AG08395 (cell line): ENCODE data around the gene KMT2B.
"Not testable (repeated sequence)": the region's sequence is repeated elsewhere in the genome, so short reads cannot be mapped to it uniquely, and the experiment has no call there.

Experiments
- DNase-seq: peaks from one replicate; pipeline ENCODE4 v3.0.0; 2012; ENCODE audit warnings: mixed read lengths, low spot score

The KMT2B gene

DNA sequence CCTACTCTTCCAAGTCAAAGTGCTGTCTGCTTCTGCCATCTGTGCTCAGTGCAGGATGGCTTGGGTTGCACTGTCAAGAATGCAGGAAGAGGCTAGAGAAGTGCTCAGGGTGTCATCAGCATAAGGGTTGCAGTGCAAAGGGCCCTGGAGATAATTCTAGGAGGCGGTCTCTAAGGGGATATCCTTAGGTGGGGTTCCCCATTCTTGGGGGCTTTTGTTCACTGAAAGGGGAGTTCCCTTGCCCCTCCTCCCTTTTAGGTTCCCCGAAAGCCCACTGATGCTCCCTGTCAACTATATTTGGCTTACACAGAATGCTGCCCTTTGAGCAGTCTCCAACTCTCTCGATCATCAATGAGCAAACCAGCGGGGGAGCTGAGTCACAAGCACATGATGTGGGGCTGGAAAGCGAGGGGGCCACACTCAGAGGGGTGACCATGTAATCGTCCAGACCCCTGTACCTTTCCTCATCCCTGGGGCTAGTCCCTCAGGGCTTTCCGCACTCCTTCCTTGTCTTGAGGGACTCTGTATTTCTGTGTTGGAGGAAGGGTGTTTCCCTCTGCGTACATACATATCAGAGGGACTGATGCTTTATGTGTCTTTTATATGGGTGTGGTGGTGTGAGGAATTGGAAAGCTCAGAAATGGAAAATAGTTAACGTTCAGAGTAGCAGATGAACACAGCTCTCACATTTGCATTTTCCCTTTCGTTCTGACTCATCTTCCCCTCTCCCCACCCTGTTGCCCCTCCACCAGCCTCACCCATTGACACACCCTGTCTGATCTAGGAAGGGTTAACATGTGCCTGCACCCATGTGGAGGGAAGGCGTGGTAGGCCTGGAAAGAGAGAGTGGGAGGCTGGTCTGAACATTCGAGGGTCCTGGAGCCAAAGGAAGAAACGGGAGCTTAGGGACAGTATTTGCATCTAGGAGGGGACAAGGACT, 6.7 kb upstream of the KMT2B start:
- DNase-seq: no peak

DNA sequence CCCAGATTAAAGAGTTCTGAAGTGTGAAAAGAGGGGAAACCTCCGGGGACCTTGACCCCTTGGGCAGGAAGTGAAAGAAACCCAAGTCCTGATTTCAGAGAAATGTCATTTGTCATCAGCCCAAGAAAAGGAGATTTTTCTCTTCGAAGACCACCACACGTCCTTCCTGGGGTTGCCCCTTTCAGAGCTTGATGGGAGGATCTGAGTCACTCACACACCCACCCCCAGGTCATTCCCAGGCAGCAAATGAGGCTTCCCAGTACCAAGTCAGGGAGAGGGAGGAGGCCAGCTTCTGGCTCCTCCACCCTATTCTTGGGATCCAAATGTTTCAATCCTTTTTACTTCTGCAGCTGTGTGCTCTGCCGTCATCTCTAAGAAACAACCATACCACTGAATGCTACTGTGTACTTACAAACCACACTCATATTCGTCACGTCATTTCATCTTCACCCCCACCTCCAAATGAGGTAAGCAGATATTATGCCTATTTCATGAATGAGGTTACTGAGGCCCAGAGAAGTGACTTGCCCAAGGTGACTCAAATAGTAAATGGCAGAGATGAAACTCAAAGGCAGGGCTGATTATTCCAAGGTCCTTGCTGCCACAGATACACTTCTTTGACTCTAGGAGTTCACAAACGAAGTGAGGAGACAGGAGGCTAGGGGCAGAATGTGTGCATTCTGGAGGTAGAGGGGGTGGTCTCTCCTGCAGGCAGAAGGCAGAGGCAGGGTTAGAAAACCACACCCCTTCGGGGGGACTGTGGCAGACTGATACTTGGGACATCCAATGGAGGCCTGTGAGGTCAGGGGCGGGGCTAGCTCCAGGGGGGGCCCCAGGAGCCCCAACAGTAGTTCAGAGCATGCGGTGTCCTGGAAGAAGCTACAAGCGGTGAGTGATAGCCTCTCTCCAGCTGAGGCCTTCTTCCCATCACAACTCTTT, 5.0 kb upstream of the KMT2B start:
- no peak for DNase-seq

DNA sequence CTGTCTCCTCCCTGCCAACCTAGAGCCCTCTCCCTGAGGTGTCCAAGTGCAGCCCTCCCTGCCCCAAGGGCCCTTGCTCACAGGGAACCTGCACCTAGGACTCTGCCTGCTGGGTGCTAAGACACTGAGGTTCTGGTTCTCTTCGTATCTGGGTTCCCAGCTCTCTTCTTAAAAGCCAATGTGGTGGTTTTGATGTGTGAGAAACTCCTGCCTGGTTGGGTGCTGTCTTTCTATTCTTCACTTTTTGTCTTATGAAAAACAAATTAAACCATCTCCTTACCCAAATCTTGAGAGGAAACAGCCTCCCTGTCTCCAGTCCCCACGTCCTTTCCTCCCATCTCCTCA, 4.3 kb upstream of the KMT2B start:
- DNase-seq: no peak

DNA sequence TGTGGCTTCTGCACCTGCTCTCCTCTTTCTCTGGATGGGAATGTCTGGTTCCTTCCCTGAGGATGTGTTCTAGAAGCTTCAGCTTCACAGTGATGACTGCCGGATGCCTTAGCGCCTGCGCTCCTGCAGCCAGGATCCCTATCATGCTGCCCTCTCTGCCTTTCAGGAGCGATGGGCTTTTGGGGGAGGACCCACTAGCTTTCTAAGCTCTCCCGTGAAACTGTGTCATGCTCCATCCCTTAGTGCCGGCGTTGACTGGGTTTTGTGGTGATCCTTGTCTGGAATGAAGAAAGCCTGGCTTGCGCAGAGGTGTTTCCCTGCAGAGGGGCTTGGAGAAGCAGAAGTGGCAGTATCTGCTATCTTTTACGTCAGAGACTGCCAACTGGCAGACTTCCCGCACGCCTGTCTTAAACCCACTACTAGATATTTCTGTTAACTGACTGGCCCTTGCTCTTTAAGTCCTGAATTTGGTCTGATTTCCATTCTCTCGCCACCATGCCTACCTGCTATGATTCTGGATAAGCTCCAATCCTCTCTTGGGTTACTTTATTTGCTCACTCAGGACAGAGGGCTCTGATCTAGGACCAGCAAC, 3.8 kb upstream of the KMT2B start:
- no peak for DNase-seq

DNA sequence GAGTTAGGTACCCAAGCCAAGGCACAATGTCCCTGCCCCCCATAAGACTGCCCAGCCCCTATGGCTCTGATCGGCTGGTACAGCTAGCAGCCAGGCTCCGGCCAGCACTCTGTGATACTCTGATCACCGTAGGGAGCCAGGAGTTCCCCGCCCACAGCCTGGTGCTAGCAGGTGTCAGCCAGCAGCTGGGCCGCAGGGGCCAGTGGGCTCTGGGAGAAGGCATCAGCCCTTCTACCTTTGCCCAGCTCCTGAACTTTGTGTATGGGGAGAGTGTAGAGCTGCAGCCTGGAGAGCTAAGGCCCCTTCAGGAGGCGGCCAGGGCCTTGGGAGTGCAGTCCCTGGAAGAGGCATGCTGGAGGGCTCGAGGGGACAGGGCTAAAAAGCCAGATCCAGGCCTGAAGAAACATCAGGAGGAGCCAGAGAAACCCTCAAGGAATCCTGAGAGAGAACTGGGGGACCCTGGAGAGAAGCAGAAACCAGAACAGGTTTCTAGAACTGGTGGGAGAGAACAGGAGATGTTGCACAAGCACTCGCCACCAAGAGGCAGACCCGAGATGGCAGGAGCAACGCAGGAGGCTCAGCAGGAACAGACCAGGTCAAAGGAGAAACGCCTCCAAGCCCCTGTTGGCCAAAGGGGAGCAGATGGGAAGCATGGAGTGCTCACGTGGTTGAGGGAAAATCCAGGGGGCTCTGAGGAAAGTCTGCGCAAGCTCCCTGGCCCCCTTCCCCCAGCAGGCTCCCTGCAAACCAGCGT, 3.0 kb upstream of the KMT2B start:
- no peak for DNase-seq

DNA sequence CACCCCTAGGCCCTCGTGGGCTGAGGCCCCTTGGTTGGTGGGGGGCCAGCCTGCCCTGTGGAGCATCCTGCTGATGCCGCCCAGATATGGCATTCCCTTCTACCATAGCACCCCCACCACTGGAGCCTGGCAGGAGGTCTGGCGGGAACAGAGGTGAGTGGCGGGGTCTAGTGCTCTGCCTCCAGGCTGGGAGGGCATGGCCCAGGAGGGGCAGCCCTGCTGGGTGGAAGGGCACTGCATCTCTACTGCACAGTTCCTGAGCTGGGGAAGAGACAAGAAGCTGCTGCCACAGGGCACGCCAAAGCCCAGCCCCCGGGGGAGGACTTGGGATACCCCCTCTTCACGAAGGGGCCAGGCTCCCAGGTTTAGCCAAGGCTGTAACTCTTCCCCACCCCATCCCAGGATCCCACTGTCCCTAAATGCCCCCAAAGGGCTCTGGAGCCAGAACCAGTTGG, 2.4 kb upstream of the KMT2B start:
- DNase-seq: no peak

DNA sequence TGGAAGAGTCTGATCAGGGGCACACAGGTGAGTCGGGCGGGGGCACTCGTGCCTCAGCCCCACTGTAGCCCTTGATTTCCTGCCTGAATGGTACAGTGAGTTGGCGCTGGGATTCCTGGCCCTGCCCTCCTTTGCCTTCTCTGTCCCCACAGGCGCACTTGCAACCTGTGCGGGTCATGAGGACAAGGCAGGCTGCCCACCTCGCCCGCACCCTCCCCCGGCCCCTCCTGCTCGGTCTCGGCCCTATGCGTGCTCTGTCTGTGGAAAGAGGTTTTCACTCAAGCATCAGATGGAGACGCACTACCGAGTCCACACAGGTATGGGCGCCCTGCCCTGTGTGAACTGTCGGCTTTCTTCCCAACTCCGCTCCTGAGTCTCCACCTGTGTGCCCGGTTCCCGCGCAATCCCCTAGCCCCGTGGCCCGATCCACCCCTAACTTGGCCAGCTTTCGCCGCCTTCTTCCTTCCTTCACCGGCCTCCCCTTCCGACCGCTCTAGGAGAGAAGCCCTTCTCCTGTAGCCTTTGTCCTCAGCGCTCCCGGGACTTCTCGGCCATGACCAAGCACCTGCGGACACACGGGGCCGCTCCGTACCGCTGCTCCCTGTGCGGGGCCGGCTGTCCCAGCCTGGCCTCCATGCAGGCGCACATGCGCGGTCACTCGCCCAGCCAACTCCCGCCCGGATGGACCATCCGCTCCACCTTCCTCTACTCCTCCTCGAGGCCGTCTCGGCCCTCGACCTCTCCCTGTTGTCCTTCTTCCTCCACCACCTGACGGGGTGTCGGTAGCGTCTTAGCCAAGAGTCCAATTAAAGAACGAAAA, 1.6 kb upstream of the KMT2B start:
- peak; percentile 70 for DNase-seq

DNA sequence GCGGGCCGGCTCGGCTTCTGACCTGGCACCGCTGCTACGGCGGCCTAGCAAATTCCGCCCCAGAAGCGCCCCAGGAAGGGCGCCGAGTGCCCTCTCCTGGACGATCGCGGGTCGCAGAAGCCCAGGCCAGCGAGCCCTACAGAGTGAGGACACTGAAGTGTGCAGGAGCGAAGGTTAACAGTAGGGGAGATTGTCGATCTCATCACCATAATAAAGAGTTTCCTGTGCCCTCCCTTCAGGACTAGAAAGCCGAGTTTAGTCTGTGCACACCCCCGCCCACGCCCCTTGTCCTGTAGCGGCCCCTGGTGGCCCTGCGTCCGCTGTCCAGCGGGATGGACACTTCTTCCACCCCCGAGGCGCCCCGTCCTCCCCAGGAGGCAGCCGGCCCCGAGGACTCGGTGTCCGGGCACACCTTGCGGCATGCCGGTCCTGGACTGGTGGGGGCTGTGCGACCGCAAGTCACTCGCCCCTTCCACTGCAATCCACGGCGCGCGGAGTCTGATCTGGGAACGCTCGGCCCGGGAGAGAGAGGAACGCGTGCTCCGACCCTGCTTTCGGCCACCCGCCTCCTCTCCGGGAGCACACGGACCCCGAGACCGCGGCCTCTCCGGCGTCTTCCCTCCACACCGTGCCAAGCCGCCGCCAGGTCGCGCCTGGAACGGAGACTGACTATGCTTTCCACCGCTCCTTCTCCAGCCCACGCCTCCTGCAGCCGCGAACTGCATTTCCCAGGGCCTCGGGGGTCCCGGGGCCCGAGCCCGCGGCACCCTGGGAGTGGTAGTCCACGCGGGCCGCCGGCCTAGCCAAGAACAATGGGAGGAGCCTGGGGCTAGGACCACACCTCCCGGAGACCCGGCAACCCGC, 770 bp upstream of the KMT2B start:
- DNase-seq: peak; percentile 99

DNA sequence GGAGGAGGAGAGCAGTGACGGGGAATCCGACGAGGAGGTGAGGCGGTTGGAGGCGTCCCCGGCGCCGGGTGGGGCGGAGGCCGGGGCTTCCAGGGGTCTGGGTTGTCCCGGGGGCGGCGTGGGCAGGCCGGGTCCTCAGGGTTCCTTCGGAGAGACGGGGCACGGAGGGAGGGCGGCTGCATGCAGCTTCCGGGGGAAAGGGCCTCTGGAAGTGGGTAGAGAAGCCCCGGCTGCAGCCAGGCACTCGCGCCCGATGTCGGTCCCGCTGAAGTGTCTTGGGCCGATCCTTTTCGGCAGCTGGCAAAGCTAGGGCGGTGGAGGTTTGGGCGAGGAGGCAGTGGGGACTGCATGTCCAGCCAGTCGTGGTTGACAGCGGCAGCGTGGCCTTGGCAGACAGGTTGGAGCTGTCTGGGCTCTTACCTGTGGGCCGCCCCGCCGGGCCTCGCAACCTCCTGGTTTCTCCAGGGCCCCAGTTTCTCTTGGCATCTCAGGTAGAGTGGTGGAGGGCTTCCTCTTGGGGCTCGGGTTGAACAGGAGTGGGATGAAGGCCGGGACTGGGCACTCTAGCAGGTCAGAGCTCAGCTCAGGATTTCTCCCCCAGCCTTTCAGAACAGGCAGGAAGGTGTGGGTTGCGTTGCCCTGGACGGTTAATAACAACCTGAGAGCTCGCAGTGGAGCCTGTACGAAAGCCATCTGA, 690 bp downstream of the KMT2B start:
- peak; percentile 33 for DNase-seq

DNA sequence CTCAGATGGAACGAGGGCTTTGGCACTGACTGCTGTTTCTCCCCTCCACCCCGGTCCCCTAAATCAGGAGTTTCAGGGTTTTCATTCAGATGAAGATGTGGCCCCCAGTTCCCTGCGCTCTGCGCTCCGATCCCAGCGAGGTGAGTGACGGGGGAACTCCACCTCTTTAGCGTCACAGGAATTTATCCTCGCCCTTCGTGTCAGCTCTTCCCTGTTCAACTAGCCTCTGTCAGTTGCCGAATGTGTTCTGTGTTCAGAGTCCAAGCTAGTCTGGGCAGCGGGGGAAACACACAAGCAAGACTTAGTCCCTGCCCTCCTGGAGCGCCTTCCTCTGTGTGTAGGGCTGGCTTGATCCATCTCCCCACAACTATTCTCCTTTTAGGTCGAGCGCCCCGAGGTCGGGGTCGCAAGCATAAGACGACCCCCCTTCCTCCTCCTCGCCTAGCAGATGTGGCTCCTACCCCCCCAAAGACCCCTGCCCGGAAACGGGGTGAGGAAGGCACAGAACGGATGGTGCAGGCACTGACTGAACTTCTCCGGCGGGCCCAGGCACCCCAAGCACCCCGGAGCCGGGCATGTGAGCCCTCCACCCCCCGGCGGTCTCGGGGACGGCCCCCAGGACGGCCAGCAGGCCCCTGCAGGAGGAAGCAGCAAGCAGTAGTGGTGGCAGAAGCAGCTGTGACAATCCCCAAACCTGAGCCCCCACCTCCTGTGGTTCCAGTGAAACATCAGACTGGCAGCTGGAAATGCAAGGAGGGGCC, 1.8 kb downstream of the KMT2B start:
- DNase-seq: no peak

DNA sequence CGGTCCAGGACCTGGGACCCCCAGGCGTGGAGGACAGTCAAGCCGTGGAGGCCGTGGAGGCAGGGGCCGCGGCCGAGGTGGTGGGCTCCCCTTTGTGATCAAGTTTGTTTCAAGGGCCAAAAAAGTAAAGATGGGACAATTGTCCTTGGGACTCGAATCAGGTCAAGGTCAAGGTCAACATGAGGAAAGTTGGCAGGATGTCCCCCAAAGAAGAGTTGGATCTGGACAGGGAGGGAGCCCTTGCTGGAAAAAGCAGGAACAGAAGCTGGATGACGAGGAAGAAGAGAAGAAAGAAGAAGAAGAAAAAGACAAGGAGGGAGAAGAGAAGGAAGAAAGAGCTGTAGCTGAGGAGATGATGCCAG, 2.3 kb downstream of the KMT2B start:
- no peak for DNase-seq

DNA sequence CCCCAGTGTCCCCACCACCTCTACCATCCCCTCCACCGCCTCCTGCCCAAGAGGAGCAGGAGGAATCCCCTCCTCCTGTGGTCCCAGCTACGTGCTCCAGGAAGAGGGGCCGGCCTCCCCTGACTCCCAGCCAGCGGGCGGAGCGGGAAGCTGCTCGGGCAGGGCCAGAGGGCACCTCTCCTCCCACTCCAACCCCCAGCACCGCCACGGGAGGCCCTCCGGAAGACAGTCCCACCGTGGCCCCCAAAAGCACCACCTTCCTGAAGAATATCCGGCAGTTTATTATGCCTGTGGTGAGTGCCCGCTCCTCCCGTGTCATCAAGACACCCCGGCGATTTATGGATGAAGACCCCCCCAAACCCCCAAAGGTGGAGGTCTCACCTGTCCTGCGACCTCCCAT, 2.8 kb downstream of the KMT2B start:
- no peak for DNase-seq

DNA sequence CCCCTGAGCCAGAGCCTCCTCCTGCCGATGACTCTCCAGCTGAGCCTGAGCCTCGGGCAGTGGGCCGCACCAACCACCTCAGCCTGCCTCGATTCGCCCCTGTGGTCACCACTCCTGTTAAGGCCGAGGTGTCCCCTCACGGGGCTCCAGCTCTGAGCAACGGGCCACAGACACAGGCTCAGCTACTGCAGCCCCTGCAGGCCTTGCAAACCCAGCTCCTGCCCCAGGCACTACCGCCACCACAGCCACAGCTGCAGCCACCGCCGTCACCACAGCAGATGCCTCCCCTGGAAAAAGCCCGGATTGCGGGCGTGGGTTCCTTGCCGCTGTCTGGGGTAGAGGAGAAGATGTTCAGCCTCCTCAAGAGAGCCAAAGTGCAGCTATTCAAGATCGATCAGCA, 3.6 kb downstream of the KMT2B start:
- no peak for DNase-seq

DNA sequence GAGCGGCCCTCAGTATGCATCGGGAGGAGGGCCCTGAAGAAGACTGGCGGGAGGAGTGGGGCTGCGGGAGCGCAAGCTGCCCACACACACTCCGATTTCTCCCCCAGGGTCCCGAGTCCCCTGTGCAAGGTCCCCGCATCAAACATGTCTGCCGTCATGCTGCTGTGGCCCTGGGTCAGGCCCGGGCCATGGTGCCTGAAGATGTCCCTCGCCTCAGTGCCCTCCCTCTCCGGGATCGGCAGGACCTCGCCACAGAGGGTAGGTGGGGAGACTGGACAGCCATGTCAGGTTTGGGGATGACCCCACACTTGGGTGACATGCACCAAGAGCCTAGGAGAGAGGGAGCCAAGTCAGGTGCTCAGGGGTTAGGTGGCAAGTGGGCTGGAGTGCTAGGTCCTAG, 4.7 kb downstream of the KMT2B start:
- no peak for DNase-seq

DNA sequence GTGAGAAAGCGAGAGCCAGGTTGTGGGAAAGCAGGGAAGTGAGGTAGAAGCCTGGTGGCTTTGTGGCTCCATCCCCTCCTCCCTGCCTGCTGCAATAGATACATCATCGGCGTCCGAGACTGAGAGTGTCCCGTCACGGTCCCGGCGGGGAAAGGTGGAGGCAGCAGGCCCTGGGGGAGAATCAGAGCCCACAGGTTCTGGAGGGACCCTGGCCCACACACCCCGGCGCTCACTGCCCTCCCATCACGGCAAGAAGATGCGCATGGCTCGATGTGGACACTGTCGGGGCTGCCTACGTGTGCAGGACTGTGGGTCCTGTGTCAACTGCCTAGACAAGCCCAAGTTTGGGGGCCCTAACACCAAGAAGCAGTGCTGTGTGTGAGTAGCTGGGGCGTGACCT, 5.1 kb downstream of the KMT2B start:
- no peak for DNase-seq

DNA sequence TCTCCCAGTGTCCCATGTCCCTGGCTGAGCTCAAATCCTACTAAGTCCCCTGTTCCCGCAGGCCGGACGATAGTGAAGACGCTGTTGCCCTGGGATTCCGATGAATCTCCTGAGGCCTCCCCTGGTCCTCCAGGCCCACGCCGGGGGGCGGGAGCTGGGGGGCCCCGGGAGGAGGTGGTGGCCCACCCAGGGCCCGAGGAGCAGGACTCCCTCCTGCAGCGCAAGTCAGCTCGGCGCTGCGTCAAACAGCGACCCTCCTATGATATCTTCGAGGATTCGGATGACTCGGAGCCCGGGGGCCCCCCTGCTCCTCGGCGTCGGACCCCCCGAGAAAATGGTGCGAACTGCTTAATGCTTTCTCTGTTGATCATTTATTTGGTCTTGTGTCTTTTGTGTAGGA, 5.9 kb downstream of the KMT2B start:
- DNase-seq: no peak

DNA sequence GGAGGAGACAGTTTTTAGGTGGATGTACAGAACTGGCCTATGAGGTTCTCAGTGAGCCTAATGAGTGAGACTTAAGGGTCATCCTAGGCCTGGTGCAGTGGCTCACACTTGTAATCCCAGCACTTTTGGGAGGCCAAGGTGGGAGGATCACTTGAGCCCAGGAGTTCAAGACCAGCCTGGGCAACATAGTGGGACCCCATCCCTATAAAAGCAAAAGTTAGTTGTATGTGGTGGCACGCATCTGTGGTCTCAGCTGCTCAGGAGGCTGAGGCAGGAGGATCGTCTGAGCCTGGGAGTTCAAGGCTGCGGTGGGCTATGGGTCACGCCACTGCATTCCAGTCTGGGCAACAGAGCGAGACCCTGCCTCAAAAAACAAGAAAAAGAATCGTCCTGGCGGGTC, 6.3 kb downstream of the KMT2B start:
- not testable (repeated sequence) for DNase-seq

DNA sequence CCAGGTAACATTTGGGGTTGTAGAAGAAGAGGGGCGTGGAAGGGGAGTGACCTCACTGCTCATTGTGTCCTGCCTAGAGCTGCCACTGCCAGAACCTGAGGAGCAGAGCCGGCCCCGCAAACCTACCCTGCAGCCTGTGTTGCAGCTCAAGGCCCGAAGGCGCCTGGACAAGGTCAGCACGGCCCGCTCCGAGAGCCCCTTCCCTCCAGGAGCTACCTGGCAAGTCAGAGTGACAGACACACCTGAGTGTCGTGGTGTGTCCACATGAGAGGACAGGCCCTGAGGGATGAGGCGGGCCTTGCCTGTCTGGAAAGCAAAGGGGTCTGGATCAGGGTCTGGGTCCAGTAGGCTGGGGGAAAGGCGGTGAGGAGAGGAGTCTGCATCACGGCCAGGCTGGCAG, 6.8 kb downstream of the KMT2B start:
- no peak for DNase-seq
